H1 (cell line): Measurements from ENCODE around the gene GNB1L.
A peak's percentile ranks its signal among the peaks of the same experiment; 100 is the strongest.

ENCODE experiments used
- CTCF ChIP-seq, 3 experiments: IDR thresholded peaks; 1 replicate in 2 of 3; 2 replicates in 1 of 3; pipeline versions ENCODE4 v1.5.1 to v1.6.1; 2011; ENCODE audit warnings: low read length in 3 of 3, mild to moderate bottlenecking in 3 of 3, inconsistent platforms in 2 of 3, low read depth in 1 of 3, moderate library complexity in 1 of 3; ENCODE audit not compliant: insufficient read depth in 1 of 3; ENCODE audit errors: control extremely low read depth in 1 of 3
- PHF8 ChIP-seq: fragments of 200-600 bp; sonication (generic); conservative IDR thresholded peaks from 2 replicates; pipeline ENCODE4 v1.7.1; 2012; ENCODE audit warnings: low read depth, mild to moderate bottlenecking, inconsistent platforms, low read length, moderate library complexity
- SP1 ChIP-seq: IDR thresholded peaks from 2 replicates; pipeline ENCODE4 v1.6.1; 2011; ENCODE audit warnings: low read depth, low read length

GRCh38 chr22:19844377-19845053, 10.2 kb downstream of the GNB1L start:
- TF ChIP-seq SP1 (no peak), CTCF (IDR thresholded peaks at IDR 0.05; ENCODE audit: control extremely low read depth in 1 of 3, insufficient read depth in 1 of 3, low read depth in 1 of 3, low read length in 3 of 3) (peak in 1 of 3 experiments; percentile 0; a peak in 1 of 4 replicates), PHF8 (no peak)
